Natural killer cell (primary cell): ENCODE data around the gene OR10A4. TPM values are rescaled to one million over a fixed set of nuclear protein-coding genes. Genes with fewer than 3 reads are reported as not detected.
"Not testable (repeated sequence)": the region's sequence is repeated elsewhere in the genome, so short reads cannot be mapped to it uniquely, and the experiment has no call there.

ENCODE experiments used
- ATAC-seq, 3 donors: fragments of 150-1000 bp in 2 of 3; fragments of 200-7000 bp in 1 of 3; cut with Tn5 transposase; 1 replicate in 1 of 3; 2 replicates in 2 of 3; pipeline ENCODE4 v1.10.0; 2021; ENCODE audit warnings: mild to moderate bottlenecking in 2 of 3, moderate library complexity in 2 of 3
- DNase-seq, 2 donors: peaks; one replicate each; pipeline versions ENCODE4 v3.0.0 to v3.0.0-alpha.2; 2013 to 2021; ENCODE audit warnings: mixed read lengths in 1 of 2
- H3K27ac ChIP-seq: one replicate; pipeline ENCODE4 v1.5.1; 2013; ENCODE audit warnings: mild to moderate bottlenecking, low read length
- H3K27me3 ChIP-seq: one replicate; pipeline ENCODE4 v1.6.1; 2013; ENCODE audit warnings: low read length; ENCODE audit not compliant: control insufficient read depth, insufficient read depth
- H3K36me3 ChIP-seq: one replicate; pipeline ENCODE4 v1.6.1; 2013; ENCODE audit warnings: low read length; ENCODE audit not compliant: control insufficient read depth, insufficient read depth
- H3K4me1 ChIP-seq: one replicate; pipeline ENCODE4 v1.6.1; 2013; ENCODE audit warnings: low read length; ENCODE audit not compliant: control insufficient read depth, insufficient read depth
- H3K4me3 ChIP-seq: one replicate; pipeline ENCODE4 v1.5.1; 2013; ENCODE audit warnings: low read length
- H3K9me3 ChIP-seq: one replicate; pipeline ENCODE4 v1.6.1; 2013; ENCODE audit warnings: low read length; ENCODE audit not compliant: control insufficient read depth, insufficient read depth
- H3K27ac Mint-ChIP-seq, 2 donors: one replicate each; pipeline ENCODE4 v1.8.0; 2022; ENCODE audit warnings: mild to moderate bottlenecking in 2 of 2, mixed read lengths in 2 of 2, moderate library complexity in 1 of 2
- H3K27me3 Mint-ChIP-seq, 2 donors: one replicate each; pipeline ENCODE4 v1.8.0; 2022; ENCODE audit warnings: low read depth in 2 of 2, mixed read lengths in 2 of 2
- H3K36me3 Mint-ChIP-seq: one replicate; pipeline ENCODE4 v1.8.0; 2022; ENCODE audit warnings: mixed read lengths
- H3K4me1 Mint-ChIP-seq, 2 donors: one replicate each; pipeline ENCODE4 v1.8.0; 2022; ENCODE audit warnings: mixed read lengths in 2 of 2
- H3K4me3 Mint-ChIP-seq: one replicate; pipeline ENCODE4 v1.8.0; 2022; ENCODE audit warnings: mild to moderate bottlenecking, moderate library complexity, mixed read lengths
- H3K9me3 Mint-ChIP-seq, 2 donors: one replicate each; pipeline ENCODE4 v1.8.0; 2022; ENCODE audit warnings: mixed read lengths in 2 of 2
- CTCF ChIP-seq: fragments of 200-600 bp; IDR thresholded peaks from one replicate; pipeline ENCODE4 v1.8.0; 2022; ENCODE audit warnings: antibody characterized with exemption
- WGBS: methylation state at CpG from one replicate; pipeline ENCODE4 v1.1.7; 2013; ENCODE audit warnings: missing lambda C conversion rate; ENCODE audit not compliant: insufficient coverage; 5-methylcytosine and 5-hydroxymethylcytosine counted together
- intact Hi-C: fragments of 100-400 bp; cut with micrococcal nuclease; formaldehyde crosslinking; loops from one replicate; pipeline ENCODE4 v1.14.2; 2022
- total RNA-seq, 4 donors: library from RNA; stranded (reverse); fragments of 120-200 nt in 1 of 4; gene quantifications; one replicate each; pipeline versions ENCODE4 v1.2.3 to v1.2.4, GENCODE V29; 2013 to 2022

The OR10A4 gene
- total RNA-seq, 3 donors from 2014 or later (not counting 1 experiment from before 2014, with no cell fraction given): not detected

- no peaks in the 10 kb centered on the region for H3K9me3 Mint-ChIP-seq
- DNase-seq (no peak), ATAC-seq (no peak)
- peaks cover 11 to 25% of the 10 kb centered on the region in 2 donors for H3K27me3 Mint-ChIP-seq
- H3K4me1 ChIP-seq: no peaks in the 10 kb centered on the region
- no peak overlapping the region for H3K27ac ChIP-seq
- TF ChIP-seq CTCF: no peak
- H3K4me3 Mint-ChIP-seq: no peak overlapping the region
- no peaks in the 10 kb centered on the region for H3K9me3 ChIP-seq
- 100% methylated on average over 1 of the region's 1 CpG for WGBS
- no peak overlapping the region for H3K27ac Mint-ChIP-seq
- intact Hi-C loops: no loop called here
- H3K27me3 ChIP-seq: no peaks in the 10 kb centered on the region
- H3K36me3 Mint-ChIP-seq: no peaks in the 10 kb centered on the region
- no peaks in the 10 kb centered on the region for H3K36me3 ChIP-seq
- H3K4me3 ChIP-seq: no peak overlapping the region
- H3K4me1 Mint-ChIP-seq: peaks cover 0 to 7% of the 10 kb centered on the region in 2 donors
These were observed 22.5 kb downstream of the OR10A4 start for GRCh38 chr11:6898911-6899310.

DNA sequence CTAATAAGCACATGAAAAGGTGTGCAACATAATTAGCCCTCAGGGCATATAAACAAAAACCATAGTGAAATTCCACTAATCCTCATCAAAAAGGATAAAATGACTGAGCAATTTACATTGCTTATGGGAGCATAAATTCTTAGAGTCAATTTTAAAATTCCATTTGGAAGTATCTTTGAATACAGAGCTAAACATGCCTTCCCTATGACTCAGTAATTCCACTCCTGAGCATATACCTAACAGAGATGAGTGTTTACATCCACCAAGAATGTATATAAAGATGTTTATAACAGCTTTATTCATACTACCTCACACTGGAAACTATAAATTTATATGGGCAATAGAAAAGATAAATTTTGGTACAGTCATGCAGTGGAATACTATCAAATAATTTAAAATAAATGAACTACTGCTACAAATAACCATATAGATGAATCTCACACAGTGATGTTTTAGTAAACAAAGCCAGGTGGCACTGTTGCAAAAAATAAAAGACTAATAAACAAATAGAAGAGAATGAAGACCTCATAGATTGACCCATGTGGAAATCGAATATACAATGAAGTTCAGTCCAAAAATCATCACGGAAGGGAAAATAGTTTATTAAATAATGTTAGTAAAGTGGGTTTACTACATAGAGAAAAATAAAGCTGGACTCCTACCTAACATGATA, 24.0 kb downstream of the OR10A4 start:
- H3K9me3 ChIP-seq: no peaks in the 10 kb centered on the region
- no peak for DNase-seq
- H3K4me3 ChIP-seq: no peak overlapping the region
- H3K36me3 ChIP-seq: no peaks in the 10 kb centered on the region
- Mint-ChIP-seq H3K27me3 (peaks cover 12 to 19% of the 10 kb centered on the region in 2 donors), H3K36me3 (no peaks in the 10 kb centered on the region), H3K4me1 (peaks cover 0 to under 1% of the 10 kb centered on the region in 2 donors), H3K9me3 (no peaks in the 10 kb centered on the region), H3K4me3 (no peak overlapping the region), H3K27ac (no peak overlapping the region)
- ATAC-seq: no peak
- H3K4me1 ChIP-seq: no peaks in the 10 kb centered on the region
- H3K27ac ChIP-seq: no peak overlapping the region
- H3K27me3 ChIP-seq: no peaks in the 10 kb centered on the region
- intact Hi-C loops: no loop called here
- no peak for TF ChIP-seq CTCF
- 81% methylated on average over 2 of the region's 2 CpGs for WGBS

GRCh38 chr11:6904804-6905203, 28.4 kb downstream of the OR10A4 start:
- H3K4me1 ChIP-seq, intact Hi-C loops, H3K36me3 Mint-ChIP-seq, H3K9me3 Mint-ChIP-seq, H3K27me3 ChIP-seq, H3K27ac Mint-ChIP-seq, H3K27ac ChIP-seq, H3K9me3 ChIP-seq, H3K4me3 ChIP-seq, DNase-seq, ATAC-seq, H3K36me3 ChIP-seq, H3K4me1 Mint-ChIP-seq, H3K4me3 Mint-ChIP-seq: not testable (repeated sequence)
- H3K27me3 Mint-ChIP-seq: peaks cover 7 to 11% of the 10 kb centered on the region in 2 donors
- WGBS: 82% methylated on average over 13 of the region's 13 CpGs

DNA sequence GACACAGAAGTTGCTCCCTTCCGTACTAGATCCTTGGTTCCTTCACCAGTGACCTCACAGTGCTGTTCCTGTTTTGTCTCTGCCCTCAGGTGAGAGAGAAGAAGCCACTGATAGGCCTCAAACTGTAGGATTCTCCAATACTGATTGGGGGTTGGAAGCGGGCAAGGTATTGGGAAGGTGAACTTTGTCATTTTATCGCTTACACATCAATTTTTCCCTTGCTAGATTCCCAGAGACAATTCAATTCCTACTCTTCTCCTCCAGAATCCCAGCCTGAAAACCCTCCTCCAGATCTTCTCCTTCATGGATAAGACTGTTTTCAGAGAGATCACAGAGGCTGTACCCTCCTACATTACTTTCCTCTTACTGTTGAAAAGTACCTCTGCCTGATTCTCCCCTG, 35.0 kb downstream of the OR10A4 start:
- Histone ChIP-seq H3K36me3 (no peaks in the 10 kb centered on the region), H3K9me3 (no peaks in the 10 kb centered on the region), H3K27ac (no peak overlapping the region), H3K4me3 (no peak overlapping the region), H3K4me1 (no peaks in the 10 kb centered on the region), H3K27me3 (no peaks in the 10 kb centered on the region)
- Mint-ChIP-seq H3K27ac (no peak overlapping the region), H3K4me1 (no peaks in the 10 kb centered on the region), H3K36me3 (no peaks in the 10 kb centered on the region), H3K9me3 (peaks cover 0 to 2% of the 10 kb centered on the region in 2 donors), H3K4me3 (no peak overlapping the region), H3K27me3 (no peaks in the 10 kb centered on the region)
- no peak for TF ChIP-seq CTCF
- 91% methylated on average over 3 of the region's 3 CpGs for WGBS
- intact Hi-C loops: no loop called here
- DNase-seq: no peak
- ATAC-seq: no peak
